EL (cell line): ENCODE measurements around the gene RMRP.
"Not testable (repeated sequence)": the region's sequence is repeated elsewhere in the genome, so short reads cannot be mapped to it uniquely, and the experiment has no call there.

ENCODE experiments used
- DNase-seq: peaks from one replicate; pipeline ENCODE4 v3.0.0-alpha.2; 2016

RMRP gene

GRCh38 chr9:35664531-35665470 is 7.0 kb upstream of the RMRP start, which contains the start of gene ARHGEF39:
Gene ARHGEF39, minus strand, starts transcription at chr9:35665195. Its CDS starts 26 bp downstream, at chr9:35665169.
- DNase-seq: peak; percentile 86

- DNase-seq: no peak
These were observed 4.6 kb upstream of the RMRP start for GRCh38 chr9:35662437-35662836.

- no peak for DNase-seq
These were observed 4.0 kb upstream of the RMRP start for GRCh38 chr9:35661756-35662350.

GRCh38 chr9:35660966-35661415 is 3.2 kb upstream of the RMRP start:
- peak; percentile 47 for DNase-seq

- peak; percentile 85 for DNase-seq
These were observed 1.5 kb upstream of the RMRP start for GRCh38 chr9:35659340-35659739.

GRCh38 chr9:35658968-35659220 is 1.1 kb upstream of the RMRP start:
- DNase-seq: peak; percentile 75

GRCh38 chr9:35658137-35658967 is 533 bp upstream of the RMRP start, which contains the start of gene CCDC107:
Gene CCDC107, plus strand, starts transcription at chr9:35658292. Its CDS starts 88 bp downstream, at chr9:35658380.
- DNase-seq: peak; percentile 87

- DNase-seq: no peak
These were observed 831 bp downstream of the RMRP start for GRCh38 chr9:35656831-35657545.

GRCh38 chr9:35656348-35656747 is 1.5 kb downstream of the RMRP start:
- no peak for DNase-seq

GRCh38 chr9:35653611-35654010 is 4.2 kb downstream of the RMRP start:
- no peak for DNase-seq

GRCh38 chr9:35652829-35653209 is 5.0 kb downstream of the RMRP start:
- DNase-seq: no peak

GRCh38 chr9:35651956-35652828 is 5.6 kb downstream of the RMRP start:
- peak; percentile 47 for DNase-seq

GRCh38 chr9:35650341-35651158 is 7.3 kb downstream of the RMRP start, which contains the start of gene SIT1:
Gene SIT1, minus strand, starts transcription at chr9:35650931. Its CDS starts 78 bp downstream, at chr9:35650853.
- DNase-seq: no peak

- no peak for DNase-seq
These were observed 8.1 kb downstream of the RMRP start for GRCh38 chr9:35649431-35650340.

GRCh38 chr9:35646533-35647265 is 11.1 kb downstream of the RMRP start:
- DNase-seq: peak; percentile 90

GRCh38 chr9:35646153-35646532 is 11.7 kb downstream of the RMRP start:
- DNase-seq: no peak

- DNase-seq: not testable (repeated sequence)
These were observed 12.1 kb downstream of the RMRP start for GRCh38 chr9:35645736-35646135.

GRCh38 chr9:35643046-35643445 is 14.8 kb downstream of the RMRP start:
- DNase-seq: no peak

GRCh38 chr9:35641478-35641877 is 16.3 kb downstream of the RMRP start:
- not testable (repeated sequence) for DNase-seq
